OCI-LY1 (cell line): Measurements from ENCODE around the gene SYNE2.

Source experiments
- H2AFZ ChIP-seq: fragments of 200-600 bp; sonication (generic), shearing (Covaris generic); 2 replicates; pipeline ENCODE4 v1.6.0; 2014; ENCODE audit warnings: antibody characterized with exemption, mild to moderate bottlenecking, low read length
- H3F3A ChIP-seq: fragments of 200-600 bp; sonication (generic), shearing (Covaris generic); 2 replicates; pipeline ENCODE4 v1.6.0; 2014; ENCODE audit warnings: mild to moderate bottlenecking, antibody characterized with exemption, low read length, moderate library complexity; ENCODE audit not compliant: insufficient read depth
- H3K27ac ChIP-seq: fragments of 200-600 bp; sonication (generic); 2 replicates; pipeline ENCODE4 v1.5.1; 2014; ENCODE audit warnings: low read length, mixed run types, mild to moderate bottlenecking, low read depth; ENCODE audit not compliant: poor library complexity, severe bottlenecking
- H3K27me3 ChIP-seq: fragments of 200-600 bp; sonication (generic); 2 replicates; pipeline ENCODE4 v1.6.0; 2014; ENCODE audit warnings: antibody characterized with exemption, mild to moderate bottlenecking, low read length, moderate library complexity; ENCODE audit not compliant: insufficient read depth
- H3K36me3 ChIP-seq: fragments of 200-600 bp; sonication (generic); 2 replicates; pipeline ENCODE4 v1.6.1; 2014; ENCODE audit warnings: mild to moderate bottlenecking, antibody characterized with exemption, low read length, moderate library complexity, mixed read lengths; ENCODE audit not compliant: insufficient read depth
- H3K4me1 ChIP-seq: fragments of 200-600 bp; sonication (generic); 2 replicates; pipeline ENCODE4 v1.5.1; 2014; ENCODE audit warnings: mild to moderate bottlenecking, low read length, moderate library complexity; ENCODE audit not compliant: insufficient read depth, severe bottlenecking
- H3K4me2 ChIP-seq: fragments of 200-600 bp; sonication (generic), shearing (Covaris generic); 2 replicates; pipeline ENCODE4 v1.6.1; 2014; ENCODE audit warnings: low read length
- H3K4me3 ChIP-seq: fragments of 200-600 bp; sonication (generic); 2 replicates; pipeline ENCODE4 v1.5.1; 2014; ENCODE audit warnings: low read length, low read depth, mild to moderate bottlenecking, mixed read lengths; ENCODE audit not compliant: poor library complexity, severe bottlenecking
- H3K79me2 ChIP-seq: fragments of 200-600 bp; shearing (Covaris generic); 2 replicates; pipeline ENCODE4 v1.6.1; 2016; ENCODE audit warnings: mixed run types, low read length, mixed read lengths; ENCODE audit not compliant: insufficient read depth
- H3K9ac ChIP-seq: fragments of 200-600 bp; sonication (generic), shearing (Covaris generic); 2 replicates; pipeline ENCODE4 v1.6.1; 2014; ENCODE audit warnings: mild to moderate bottlenecking, low read length, mixed read lengths
- H3K9me2 ChIP-seq: fragments of 200-600 bp; sonication (generic), shearing (Covaris generic); 2 replicates; pipeline ENCODE4 v1.6.1; 2014; ENCODE audit warnings: low read depth, mild to moderate bottlenecking, low read length, mixed read lengths
- H3K9me3 ChIP-seq: fragments of 200-600 bp; shearing (Covaris generic); 2 replicates; pipeline ENCODE4 v1.6.1; 2014; ENCODE audit warnings: low read length, mixed read lengths
- H4K20me1 ChIP-seq: fragments of 200-600 bp; sonication (generic), shearing (Covaris generic); 2 replicates; pipeline ENCODE4 v1.6.0; 2016; ENCODE audit warnings: mild to moderate bottlenecking, low read length; ENCODE audit not compliant: insufficient read depth
- EZH2 ChIP-seq: fragments of 200-600 bp; sonication (generic), shearing (Covaris generic); IDR thresholded peaks from 2 replicates; pipeline ENCODE4 v1.8.0; 2017; ENCODE audit warnings: borderline replicate concordance, mixed run types, mild to moderate bottlenecking, antibody characterized with exemption, low read length, moderate library complexity, mixed read lengths
- TF ChIP-seq, protein P1 (sequence below): fragments of 200-600 bp; sonication (generic), shearing (Covaris generic); IDR thresholded peaks from 2 replicates; pipeline ENCODE4 v1.5.1; 2017; ENCODE audit warnings: mild to moderate bottlenecking, antibody characterized with exemption, low read length, moderate library complexity, mixed read lengths

Gene SYNE2

DNA sequence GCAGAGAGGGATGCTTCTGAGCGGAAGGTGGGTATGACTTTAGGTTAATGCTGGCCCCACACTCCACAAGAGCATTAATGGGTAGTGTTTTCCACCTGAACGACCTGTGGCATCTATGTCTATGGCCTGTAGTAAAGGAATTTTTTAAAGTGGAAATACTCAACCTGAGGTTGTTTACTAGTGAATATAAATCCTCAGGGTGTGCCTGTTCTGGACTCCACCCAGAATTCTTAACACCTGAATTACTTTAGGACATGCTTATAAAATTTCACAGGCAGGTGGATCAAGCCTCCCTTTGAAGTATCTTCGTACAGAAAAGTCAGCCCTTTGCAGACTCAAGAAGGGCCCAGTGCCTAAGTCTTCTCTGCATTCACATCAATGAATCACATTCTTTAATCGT lies 245.3 kb downstream of the SYNE2 start:
- Histone ChIP-seq H3K4me3 (no peak overlapping the region), H3K79me2 (no peaks in the 10 kb centered on the region), H3K27me3 (no peaks in the 10 kb centered on the region), H3K9me3 (no peaks in the 10 kb centered on the region), H3K36me3 (peaks cover 75% of the 10 kb centered on the region), H3F3A (0 out of 2 replicates have a peak, but pooled peaks cover 3% of the 10 kb centered on the region), H4K20me1 (no peaks in the 10 kb centered on the region), H3K27ac (no peak overlapping the region), H3K9ac (no peak overlapping the region), H2AFZ (no peak overlapping the region), H3K9me2 (no peaks in the 10 kb centered on the region), H3K4me1 (no peaks in the 10 kb centered on the region), H3K4me2 (no peak overlapping the region)
- TF ChIP-seq, protein P1, sequence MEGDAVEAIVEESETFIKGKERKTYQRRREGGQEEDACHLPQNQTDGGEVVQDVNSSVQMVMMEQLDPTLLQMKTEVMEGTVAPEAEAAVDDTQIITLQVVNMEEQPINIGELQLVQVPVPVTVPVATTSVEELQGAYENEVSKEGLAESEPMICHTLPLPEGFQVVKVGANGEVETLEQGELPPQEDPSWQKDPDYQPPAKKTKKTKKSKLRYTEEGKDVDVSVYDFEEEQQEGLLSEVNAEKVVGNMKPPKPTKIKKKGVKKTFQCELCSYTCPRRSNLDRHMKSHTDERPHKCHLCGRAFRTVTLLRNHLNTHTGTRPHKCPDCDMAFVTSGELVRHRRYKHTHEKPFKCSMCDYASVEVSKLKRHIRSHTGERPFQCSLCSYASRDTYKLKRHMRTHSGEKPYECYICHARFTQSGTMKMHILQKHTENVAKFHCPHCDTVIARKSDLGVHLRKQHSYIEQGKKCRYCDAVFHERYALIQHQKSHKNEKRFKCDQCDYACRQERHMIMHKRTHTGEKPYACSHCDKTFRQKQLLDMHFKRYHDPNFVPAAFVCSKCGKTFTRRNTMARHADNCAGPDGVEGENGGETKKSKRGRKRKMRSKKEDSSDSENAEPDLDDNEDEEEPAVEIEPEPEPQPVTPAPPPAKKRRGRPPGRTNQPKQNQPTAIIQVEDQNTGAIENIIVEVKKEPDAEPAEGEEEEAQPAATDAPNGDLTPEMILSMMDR: no peak
- no peak for TF ChIP-seq EZH2

DNA sequence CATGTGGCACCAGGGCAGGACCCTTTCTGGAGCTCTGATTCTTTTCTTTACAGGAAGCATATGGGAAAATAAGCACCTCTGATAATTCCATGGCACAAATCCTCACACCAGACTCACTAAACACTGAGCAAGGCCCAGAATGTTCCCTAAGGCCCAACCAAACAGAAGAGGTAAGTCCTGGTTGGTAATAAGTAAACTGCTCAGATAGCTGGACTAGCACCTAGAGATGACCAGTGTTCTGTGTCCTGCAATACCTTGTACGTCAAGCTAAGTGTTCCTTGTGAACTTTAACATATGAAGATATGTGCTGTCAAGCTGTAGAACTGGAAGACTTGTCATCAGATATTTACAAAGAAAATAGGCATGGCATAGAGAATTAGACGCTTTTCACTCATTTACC lies 254.6 kb downstream of the SYNE2 start:
- peaks cover 53% of the 10 kb centered on the region for H3K36me3 ChIP-seq
- no peak for TF ChIP-seq EZH2
- TF ChIP-seq, protein P1: no peak
- peaks cover 7% of the 10 kb centered on the region for H3K4me1 ChIP-seq
- H4K20me1 ChIP-seq: no peaks in the 10 kb centered on the region
- no peak overlapping the region for H3K4me2 ChIP-seq
- H3K27me3 ChIP-seq: no peaks in the 10 kb centered on the region
- H3F3A ChIP-seq: no peaks in the 10 kb centered on the region
- no peaks in the 10 kb centered on the region for H3K9me3 ChIP-seq
- H3K27ac ChIP-seq: no peak overlapping the region
- H2AFZ ChIP-seq: no peak overlapping the region
- H3K79me2 ChIP-seq: no peaks in the 10 kb centered on the region
- no peak overlapping the region for H3K9ac ChIP-seq
- no peak overlapping the region for H3K4me3 ChIP-seq
- H3K9me2 ChIP-seq: no peaks in the 10 kb centered on the region

DNA sequence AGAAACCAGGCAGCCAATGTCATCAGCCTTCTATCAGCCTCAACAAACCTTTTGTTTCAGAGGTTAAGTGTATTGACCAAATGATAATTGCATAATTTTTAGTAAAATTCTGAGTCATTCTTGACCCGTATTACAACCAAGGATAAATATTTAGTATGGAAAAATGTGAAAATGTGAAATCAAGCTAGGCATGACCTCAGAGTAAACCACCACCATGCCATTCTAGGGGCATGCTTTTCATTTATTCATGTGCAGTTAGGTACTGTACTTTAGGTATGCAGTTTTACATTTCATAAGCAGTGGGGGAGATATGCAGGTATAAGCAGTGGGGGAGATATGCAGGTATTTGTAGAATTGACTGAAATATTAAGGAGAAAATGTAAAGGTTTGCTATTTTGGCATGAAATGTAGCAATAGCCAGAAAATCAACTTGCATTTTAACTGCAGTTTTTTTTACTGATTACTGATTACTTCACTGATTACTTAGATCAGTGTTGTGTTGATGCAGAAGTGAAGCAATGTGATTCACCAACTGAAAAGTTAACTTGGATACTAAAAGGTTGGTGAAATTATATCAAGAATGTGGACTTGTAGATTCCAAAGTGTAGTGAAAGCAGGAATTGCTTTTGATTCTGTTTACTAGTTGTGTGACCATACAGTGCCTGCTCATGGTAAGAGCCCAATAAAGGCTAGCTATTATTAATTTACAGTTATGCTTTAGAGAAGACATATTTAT lies 257.2 kb downstream of the SYNE2 start:
- no peaks in the 10 kb centered on the region for H3K27me3 ChIP-seq
- peaks cover 37% of the 10 kb centered on the region for H3K36me3 ChIP-seq
- no peak overlapping the region for H3K4me3 ChIP-seq
- H2AFZ ChIP-seq: no peak overlapping the region
- H4K20me1 ChIP-seq: no peaks in the 10 kb centered on the region
- no peaks in the 10 kb centered on the region for H3K9me2 ChIP-seq
- no peaks in the 10 kb centered on the region for H3K79me2 ChIP-seq
- no peak overlapping the region for H3K27ac ChIP-seq
- H3K9me3 ChIP-seq: no peaks in the 10 kb centered on the region
- H3F3A ChIP-seq: no peaks in the 10 kb centered on the region
- TF ChIP-seq, protein P1: no peak
- TF ChIP-seq EZH2: no peak
- H3K4me1 ChIP-seq: peaks cover 33% of the 10 kb centered on the region
- no peak overlapping the region for H3K9ac ChIP-seq
- no peak overlapping the region for H3K4me2 ChIP-seq
